GM12878 (cell line): ENCODE data around the gene PLD3.

Experiments used
- DPF2 ChIP-seq: fragments of 450-650 bp; IDR thresholded peaks from 2 replicates; pipeline ENCODE4 v1.6.1; 2017; ENCODE audit warnings: mild to moderate bottlenecking
- E2F8 ChIP-seq: fragments of 450-650 bp; IDR thresholded peaks from 2 replicates; pipeline ENCODE4 v1.6.1; 2018; ENCODE audit warnings: mild to moderate bottlenecking, low read depth, moderate library complexity; ENCODE audit not compliant: partially characterized antibody
- SMAD1 ChIP-seq: fragments of 450-650 bp; IDR thresholded peaks from 2 replicates; pipeline ENCODE4 v1.6.1; 2018; ENCODE audit warnings: mild to moderate bottlenecking, low read depth; ENCODE audit not compliant: partially characterized antibody
- ZBTB33 ChIP-seq: fragments of 450-650 bp; IDR thresholded peaks from 2 replicates; pipeline ENCODE4 v1.6.1; 2017; ENCODE audit warnings: mild to moderate bottlenecking

DNA sequence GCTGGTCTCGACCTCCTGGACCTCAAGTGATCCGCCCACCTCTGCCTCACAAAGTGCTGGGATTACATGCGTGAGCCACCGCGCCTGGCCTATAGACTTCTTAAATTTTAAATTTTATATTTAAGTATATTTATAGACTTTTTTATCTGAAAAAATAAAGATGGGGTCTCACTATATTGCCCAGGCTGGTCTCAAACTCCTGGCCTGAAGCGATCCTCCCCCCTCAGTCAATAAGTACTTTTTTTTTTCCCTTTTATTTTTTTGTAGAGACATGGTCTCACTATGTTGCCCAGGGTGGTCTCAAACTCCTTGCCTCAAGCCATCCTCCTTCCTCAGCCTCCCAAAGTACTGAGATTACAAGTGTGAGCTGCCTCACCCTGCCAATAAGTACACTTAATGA is 75.4 kb downstream of the PLD3 start:
- no peak for TF ChIP-seq SMAD1
- TF ChIP-seq E2F8: no peak
- no peak for TF ChIP-seq DPF2
- TF ChIP-seq ZBTB33: no peak
